Stimulated activated CD8-positive, alpha-beta memory T cell treated with anti-CD3 and anti-CD28 coated beads, Interleukin-12 subunit alpha, Interleukin-12 subunit beta, amount 100 ng/mL, for 24 hours (primary cell): ENCODE data around the gene OSBPL10.

Source experiments
- DNase-seq: peaks from one replicate; pipeline ENCODE4 v3.0.0-alpha.2; 2020; ENCODE audit errors: extremely low read depth

Gene OSBPL10

GRCh38 chr3:31922962-31923361 lies 58.1 kb downstream of the OSBPL10 start:
- no peak for DNase-seq

GRCh38 chr3:31921837-31922236 lies 59.2 kb downstream of the OSBPL10 start:
- no peak for DNase-seq

GRCh38 chr3:31920310-31920709 lies 60.8 kb downstream of the OSBPL10 start:
- DNase-seq: no peak

- DNase-seq: no peak
These were observed 61.5 kb downstream of the OSBPL10 start for GRCh38 chr3:31919528-31919927.

GRCh38 chr3:31918179-31919150 lies 62.6 kb downstream of the OSBPL10 start:
- DNase-seq: no peak

- no peak for DNase-seq
These were observed 63.6 kb downstream of the OSBPL10 start for GRCh38 chr3:31917303-31918005.

- no peak for DNase-seq
These were observed 69.4 kb downstream of the OSBPL10 start for GRCh38 chr3:31911643-31912042.

- DNase-seq: no peak
These were observed 69.9 kb downstream of the OSBPL10 start for GRCh38 chr3:31911124-31911523.

GRCh38 chr3:31909455-31909854 lies 71.6 kb downstream of the OSBPL10 start:
- no peak for DNase-seq

- no peak for DNase-seq
These were observed 72.5 kb downstream of the OSBPL10 start for GRCh38 chr3:31908391-31909097.

GRCh38 chr3:31906182-31906581 lies 74.9 kb downstream of the OSBPL10 start:
- DNase-seq: no peak

GRCh38 chr3:31903686-31904431 lies 77.2 kb downstream of the OSBPL10 start:
- no peak for DNase-seq

- no peak for DNase-seq
These were observed 80.5 kb downstream of the OSBPL10 start for GRCh38 chr3:31900583-31900982.

- DNase-seq: no peak
These were observed 84.2 kb downstream of the OSBPL10 start for GRCh38 chr3:31896648-31897433.

- no peak for DNase-seq
These were observed 85.0 kb downstream of the OSBPL10 start for GRCh38 chr3:31896026-31896425.

- no peak for DNase-seq
These were observed 85.6 kb downstream of the OSBPL10 start for GRCh38 chr3:31895471-31895870.

GRCh38 chr3:31892916-31893573 lies 88.0 kb downstream of the OSBPL10 start:
- DNase-seq: no peak

- no peak for DNase-seq
These were observed 88.6 kb downstream of the OSBPL10 start for GRCh38 chr3:31892500-31892899.

- DNase-seq: no peak
These were observed 89.1 kb downstream of the OSBPL10 start for GRCh38 chr3:31891876-31892455.
